Fibroblast of gingiva (primary cell): ENCODE data around the gene ZNF383.
"Not testable (repeated sequence)": the region's sequence is repeated elsewhere in the genome, so short reads cannot be mapped to it uniquely, and the experiment has no call there.

ENCODE experiments used
- DNase-seq: peaks from one replicate; pipeline ENCODE4 v3.0.0-alpha.2; 2011; ENCODE audit warnings: low read depth

ZNF383 gene

DNA sequence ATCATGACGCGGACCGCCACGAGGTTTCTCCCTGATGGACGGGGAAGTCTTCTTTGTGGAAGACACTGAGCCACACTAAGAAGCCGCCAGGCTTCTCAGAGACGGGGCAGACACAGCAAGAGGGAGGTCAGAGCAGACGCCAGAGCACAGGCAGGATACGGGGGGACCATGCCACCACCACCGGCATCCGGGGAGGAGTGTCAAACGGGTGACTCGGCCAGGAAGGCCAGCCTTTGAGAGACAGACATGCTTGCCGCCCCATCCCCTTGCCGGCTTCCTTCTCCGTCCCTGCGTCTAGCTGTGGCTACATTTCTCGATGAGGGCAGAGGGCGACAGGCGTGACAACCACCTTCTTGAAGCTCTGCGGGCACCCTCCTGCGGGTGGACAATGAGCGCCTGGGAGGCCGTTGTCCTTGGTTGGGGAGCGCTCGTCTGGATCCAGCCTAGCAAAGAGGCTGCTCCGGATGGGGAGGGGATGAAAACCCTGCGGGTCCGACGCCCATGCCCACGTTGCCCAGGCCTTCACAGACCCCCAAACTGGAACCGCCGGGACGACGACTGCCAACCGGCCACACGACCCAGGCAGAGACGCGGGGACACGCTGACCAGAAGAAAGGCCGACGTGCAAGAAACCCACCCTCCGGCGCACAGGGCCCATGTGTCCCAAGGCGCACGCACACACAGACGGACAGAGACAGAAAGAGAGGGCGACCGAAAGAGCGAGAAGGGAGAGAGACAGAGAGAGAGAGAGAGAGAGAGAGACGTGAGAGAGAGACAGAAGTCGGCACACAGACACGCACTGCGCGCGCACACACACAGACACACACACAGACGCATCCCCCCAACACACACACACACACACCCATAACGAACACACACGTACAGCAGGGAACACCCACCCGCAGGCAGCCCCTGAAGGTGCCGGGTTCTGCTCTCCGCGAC, 75.3 kb downstream of the ZNF383 start:
- not testable (repeated sequence) for DNase-seq

DNA sequence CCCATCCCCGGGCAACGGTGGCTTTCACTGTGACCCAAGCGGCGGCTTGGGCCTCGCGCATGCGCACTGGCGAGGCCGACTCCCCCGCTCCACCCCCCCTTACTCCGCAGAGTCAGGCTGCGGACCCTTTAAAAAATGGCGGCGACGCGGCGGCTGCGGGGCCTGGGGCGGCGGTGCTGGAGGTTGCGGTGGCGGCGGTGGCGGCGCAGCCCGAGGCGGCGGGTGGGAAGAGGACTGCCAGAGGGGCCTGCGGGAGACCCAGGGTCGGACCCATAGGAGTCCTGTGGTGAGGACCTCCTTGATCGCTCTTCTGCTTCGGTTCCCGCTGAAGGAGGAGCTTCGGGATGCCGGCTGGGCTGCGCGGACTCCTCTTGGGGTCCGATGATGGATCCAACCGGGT, 76.2 kb downstream of the ZNF383 start:
- not testable (repeated sequence) for DNase-seq
